GM20000 (cell line): ENCODE data around the gene RPL23.

Experiments
- DNase-seq: peaks from one replicate; pipeline ENCODE4 v3.0.0; 2012; ENCODE audit warnings: low spot score
- CTCF ChIP-seq: IDR thresholded peaks from 2 replicates; pipeline ENCODE4 v1.5.1; 2012; ENCODE audit warnings: mild to moderate bottlenecking, control low read depth; ENCODE audit errors: extremely low read depth, missing control alignments

Gene RPL23

GRCh38 chr17:38891441-38891840 is 37.9 kb upstream of the RPL23 start:
- no peak for TF ChIP-seq CTCF

GRCh38 chr17:38890410-38890746 is 36.9 kb upstream of the RPL23 start:
- no peak for DNase-seq
- TF ChIP-seq CTCF, result no peak

More at GRCh38 chr17:38891441-38891840, 37.9 kb upstream of the RPL23 start:
- DNase-seq, result no peak

- TF ChIP-seq CTCF, result no peak
Measured at GRCh38 chr17:38889745-38890409, 36.4 kb upstream of the RPL23 start.

GRCh38 chr17:38888842-38889241 is 35.3 kb upstream of the RPL23 start:
- DNase-seq, result no peak
- TF ChIP-seq CTCF, result no peak

More at GRCh38 chr17:38889745-38890409, 36.4 kb upstream of the RPL23 start:
- DNase-seq, result no peak

- no peak for DNase-seq
- no peak for TF ChIP-seq CTCF
Measured at GRCh38 chr17:38886643-38887010, 33.1 kb upstream of the RPL23 start.

GRCh38 chr17:38885728-38886642 is 32.5 kb upstream of the RPL23 start:
- DNase-seq, result no peak

More at GRCh38 chr17:38885728-38886642, 32.5 kb upstream of the RPL23 start:
- no peak for TF ChIP-seq CTCF
